Heart left ventricle (tissue), 13 donors: ENCODE results near the gene DOCK3.

Experiments
- CTCF ChIP-seq, 12 donors: fragments of 200-600 bp; sonication (generic) in 4 of 12; IDR thresholded peaks; one replicate each; pipeline versions ENCODE4 v1.5.0 to v1.8.0; 2018 to 2022; ENCODE audit warnings: antibody characterized with exemption in 12 of 12, mild to moderate bottlenecking in 5 of 12
- POLR2A ChIP-seq, 2 donors: fragments of 450-650 bp; IDR thresholded peaks; one replicate each; pipeline ENCODE4 v1.6.1; 2017; ENCODE audit warnings: antibody characterized with exemption in 2 of 2, mild to moderate bottlenecking in 2 of 2, moderate library complexity in 2 of 2
- donor health status: ischemic (EF 13 %, LVEDD 7.1; RV severe dilation, severe dysfunction).
- donor health status: DM: no; HTN: yes; CAD: no.
- donor health status: DM: no; HTN: no; CAD: no.
- donor health status: ischemic (EF 25% LVEDD 6.9; RV normal size, moderate dysfunction).
- donor health status: ischemic (EF 25% LVEDD 5.7; RV mildly dilated, moderate dysfunction).
- donor health status: ischemic (EF 35%, LVEDD 5.7; RV mildly dilated, moderate dysfunction).
- donor health status: nonischemic (EF 11% LVEDD 7.7; RV severe dilation, severe dysfunction).
- donor health status: DM: yes; HTN: yes; CAD: no.
- donor health status: PGD.
- donor health status: ischemic (EF 29% LVEDD 5.4; RV normal size, mild dysfunction).
- donor health status: nonischemic (EF 23%, LVEDD 6.1; RV moderate dilation, normal function).

- TF ChIP-seq POLR2A (IDR thresholded peaks at IDR 0.05) = no peak
- no peak for TF ChIP-seq CTCF (IDR thresholded peaks at IDR 0.05)
These were observed 681.3 kb downstream of the DOCK3 start for GRCh38 chr3:51355891-51356578.
